KMS-11 (cell line): ENCODE results near the gene PCED1B.

Experiments used
- H2AFZ ChIP-seq: fragments of 200-600 bp; sonication (generic); 2 replicates; pipeline ENCODE4 v1.6.1; 2016; ENCODE audit warnings: antibody characterized with exemption, mixed run types, low read depth
- H3K27ac ChIP-seq: fragments of 200-600 bp; sonication (generic); 2 replicates; pipeline ENCODE4 v1.6.1; 2016; ENCODE audit warnings: mild to moderate bottlenecking, mixed run types
- H3K27me3 ChIP-seq: fragments of 200-600 bp; sonication (generic); 2 replicates; pipeline ENCODE4 v1.6.1; 2017; ENCODE audit warnings: mild to moderate bottlenecking, low read depth, mixed run types, moderate library complexity; ENCODE audit not compliant: insufficient read depth
- H3K36me3 ChIP-seq: fragments of 200-600 bp; sonication (generic); 2 replicates; pipeline ENCODE4 v1.6.1; 2017; ENCODE audit warnings: mild to moderate bottlenecking, mixed run types; ENCODE audit not compliant: insufficient read depth
- H3K4me1 ChIP-seq: fragments of 200-600 bp; sonication (generic); 2 replicates; pipeline ENCODE4 v1.6.1; 2016; ENCODE audit warnings: mild to moderate bottlenecking, low read depth, mixed run types; ENCODE audit not compliant: poor library complexity, severe bottlenecking
- H3K4me2 ChIP-seq: fragments of 200-600 bp; sonication (generic); 2 replicates; pipeline ENCODE4 v1.7.0; 2016; ENCODE audit warnings: mild to moderate bottlenecking, mixed run types
- H3K4me3 ChIP-seq: fragments of 200-600 bp; sonication (generic); IDR thresholded peaks from 2 replicates; pipeline ENCODE4 v1.6.1; 2017; ENCODE audit warnings: low read depth, low read length, mixed read lengths; ENCODE audit not compliant: insufficient read depth
- H3K79me2 ChIP-seq: fragments of 200-600 bp; sonication (generic); 2 replicates; pipeline ENCODE4 v1.6.1; 2016; ENCODE audit warnings: low read depth, mixed run types; ENCODE audit not compliant: insufficient read depth
- H3K9ac ChIP-seq: fragments of 200-600 bp; sonication (generic); 2 replicates; pipeline ENCODE4 v1.6.1; 2016; ENCODE audit warnings: mild to moderate bottlenecking, mixed run types
- H4K20me1 ChIP-seq: fragments of 200-600 bp; sonication (generic); 2 replicates; pipeline ENCODE4 v1.6.1; 2016; ENCODE audit warnings: mild to moderate bottlenecking, mixed run types; ENCODE audit not compliant: insufficient read depth
- TF ChIP-seq, protein P1 (sequence below): fragments of 200-600 bp; sonication (generic); conservative IDR thresholded peaks from 2 replicates; pipeline ENCODE4 v1.6.1; 2017; ENCODE audit warnings: low read depth, mild to moderate bottlenecking, antibody characterized with exemption, low read length, moderate library complexity, mixed read lengths

Gene PCED1B

DNA sequence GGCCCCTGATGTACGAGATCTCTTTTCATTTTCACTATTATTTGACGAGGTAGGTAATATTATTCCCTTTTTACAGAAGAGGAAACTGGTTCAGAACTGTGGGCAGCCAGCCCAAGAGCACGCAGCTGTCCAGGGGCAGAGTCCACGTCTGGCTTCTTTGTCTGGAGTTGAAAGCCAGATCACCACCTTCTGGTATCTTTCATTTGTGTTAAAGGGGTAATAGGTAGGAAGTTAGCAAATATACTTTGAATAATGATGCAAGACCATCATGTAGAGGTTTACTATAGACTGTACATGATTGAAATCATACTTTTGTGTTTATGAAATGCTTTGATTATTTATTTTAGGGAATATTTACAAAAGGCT lies 144.4 kb downstream of the PCED1B start:
- Histone ChIP-seq H4K20me1 (no peaks in the 10 kb centered on the region), H3K4me1 (no peaks in the 10 kb centered on the region), H3K4me2 (no peak overlapping the region), H3K27ac (no peak overlapping the region), H3K4me3 (no peak overlapping the region), H2AFZ (no peak overlapping the region), H3K36me3 (no peaks in the 10 kb centered on the region; the same call in 1 of the 2 replicates), H3K79me2 (no peaks in the 10 kb centered on the region), H3K27me3 (no peaks in the 10 kb centered on the region), H3K9ac (no peak overlapping the region)
- TF ChIP-seq, protein P1, sequence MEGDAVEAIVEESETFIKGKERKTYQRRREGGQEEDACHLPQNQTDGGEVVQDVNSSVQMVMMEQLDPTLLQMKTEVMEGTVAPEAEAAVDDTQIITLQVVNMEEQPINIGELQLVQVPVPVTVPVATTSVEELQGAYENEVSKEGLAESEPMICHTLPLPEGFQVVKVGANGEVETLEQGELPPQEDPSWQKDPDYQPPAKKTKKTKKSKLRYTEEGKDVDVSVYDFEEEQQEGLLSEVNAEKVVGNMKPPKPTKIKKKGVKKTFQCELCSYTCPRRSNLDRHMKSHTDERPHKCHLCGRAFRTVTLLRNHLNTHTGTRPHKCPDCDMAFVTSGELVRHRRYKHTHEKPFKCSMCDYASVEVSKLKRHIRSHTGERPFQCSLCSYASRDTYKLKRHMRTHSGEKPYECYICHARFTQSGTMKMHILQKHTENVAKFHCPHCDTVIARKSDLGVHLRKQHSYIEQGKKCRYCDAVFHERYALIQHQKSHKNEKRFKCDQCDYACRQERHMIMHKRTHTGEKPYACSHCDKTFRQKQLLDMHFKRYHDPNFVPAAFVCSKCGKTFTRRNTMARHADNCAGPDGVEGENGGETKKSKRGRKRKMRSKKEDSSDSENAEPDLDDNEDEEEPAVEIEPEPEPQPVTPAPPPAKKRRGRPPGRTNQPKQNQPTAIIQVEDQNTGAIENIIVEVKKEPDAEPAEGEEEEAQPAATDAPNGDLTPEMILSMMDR = no peak

DNA sequence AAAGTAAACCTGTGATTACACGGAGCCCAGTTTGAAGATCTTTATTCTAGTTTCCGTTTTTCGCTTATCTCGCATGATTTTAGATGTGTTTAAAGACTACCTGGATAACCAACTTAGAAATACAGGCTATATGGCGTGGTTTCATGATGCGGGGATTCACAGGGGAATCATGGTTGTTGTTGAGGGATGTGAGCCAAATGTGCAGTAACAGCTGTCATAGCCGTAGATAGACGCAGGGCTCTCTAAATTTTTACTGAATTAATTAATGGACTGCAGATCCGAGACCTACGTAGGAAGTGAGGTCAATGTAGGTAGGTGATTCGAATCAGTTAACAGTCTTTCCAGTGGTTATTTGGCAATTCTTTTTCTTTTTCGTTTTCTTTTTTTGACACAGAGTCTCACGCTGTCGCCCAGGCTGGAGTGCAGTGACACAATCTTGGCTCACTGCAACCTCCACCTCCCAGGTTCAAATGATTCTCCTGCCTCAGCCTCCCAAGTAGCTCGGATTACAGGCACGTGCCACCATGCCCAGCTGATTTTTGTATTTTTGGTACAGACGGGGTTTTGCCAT lies 145.2 kb downstream of the PCED1B start:
- H3K4me1 ChIP-seq = no peaks in the 10 kb centered on the region
- no peak overlapping the region for H3K27ac ChIP-seq
- TF ChIP-seq, protein P1 = no peak
- H3K4me3 ChIP-seq = no peak overlapping the region
- H2AFZ ChIP-seq = no peak overlapping the region
- no peaks in the 10 kb centered on the region; the same call in 1 of the 2 replicates for H3K36me3 ChIP-seq
- no peak overlapping the region for H3K4me2 ChIP-seq
- no peak overlapping the region for H3K9ac ChIP-seq
- H3K79me2 ChIP-seq = no peaks in the 10 kb centered on the region
- no peaks in the 10 kb centered on the region for H4K20me1 ChIP-seq
- no peaks in the 10 kb centered on the region for H3K27me3 ChIP-seq

DNA sequence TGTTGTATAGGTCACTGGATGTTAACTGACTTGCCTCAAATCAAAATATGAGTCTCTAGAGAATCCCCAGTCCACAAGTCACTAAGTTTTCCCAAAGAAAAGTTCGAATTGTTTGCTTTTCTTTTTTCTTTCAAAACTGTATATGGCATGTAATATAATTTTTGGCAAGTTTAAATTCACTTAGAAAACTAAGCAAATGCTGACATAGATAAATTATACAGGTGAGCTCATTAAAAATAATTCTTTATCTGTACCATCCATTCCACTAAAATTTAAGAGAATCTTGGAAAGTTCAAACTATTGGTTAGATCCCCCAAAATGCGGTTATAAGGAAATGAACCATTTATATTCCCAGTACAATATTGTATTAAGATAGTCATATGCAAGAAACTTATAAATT lies 145.9 kb downstream of the PCED1B start:
- Histone ChIP-seq H4K20me1 (no peaks in the 10 kb centered on the region), H3K4me1 (no peaks in the 10 kb centered on the region), H3K36me3 (no peaks in the 10 kb centered on the region; the same call in 1 of the 2 replicates), H3K4me2 (no peak overlapping the region), H3K4me3 (no peak overlapping the region), H3K79me2 (no peaks in the 10 kb centered on the region), H3K27ac (no peak overlapping the region), H2AFZ (no peak overlapping the region), H3K9ac (no peak overlapping the region), H3K27me3 (no peaks in the 10 kb centered on the region)
- TF ChIP-seq, protein P1 = no peak

DNA sequence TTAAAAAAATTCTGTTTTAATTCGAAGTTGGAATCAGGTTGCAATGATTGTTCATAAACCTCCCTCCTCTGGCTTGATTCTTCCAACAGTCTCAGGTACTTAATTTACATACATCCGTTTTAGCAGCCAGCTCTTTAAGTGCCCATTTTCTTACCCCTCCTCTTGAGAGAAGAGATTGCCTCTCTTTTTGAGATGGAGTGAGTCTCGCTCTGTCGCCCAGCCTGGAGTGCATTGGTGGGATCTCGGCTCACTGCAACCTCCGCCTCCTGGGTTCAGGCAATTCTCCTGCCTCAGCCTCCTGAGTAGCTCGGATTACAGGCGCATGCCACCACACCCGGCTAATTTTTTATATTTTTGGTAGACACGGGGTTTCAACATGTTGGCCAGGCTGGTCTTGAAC lies 146.8 kb downstream of the PCED1B start:
- Histone ChIP-seq H3K4me3 (no peak overlapping the region), H3K9ac (no peak overlapping the region), H4K20me1 (no peaks in the 10 kb centered on the region), H3K79me2 (no peaks in the 10 kb centered on the region), H3K27ac (no peak overlapping the region), H3K27me3 (no peaks in the 10 kb centered on the region), H3K4me1 (no peaks in the 10 kb centered on the region), H2AFZ (no peak overlapping the region), H3K4me2 (no peak overlapping the region), H3K36me3 (no peaks in the 10 kb centered on the region; the same call in 1 of the 2 replicates)
- TF ChIP-seq, protein P1 = no peak
